Hepatocyte (in vitro differentiated cells): ENCODE results near the gene TENM4. TPM values are rescaled to one million over a fixed set of nuclear protein-coding genes. Genes with fewer than 3 reads are reported as not detected.

ENCODE experiments used
- DNase-seq: peaks from one replicate; pipeline ENCODE4 v3.0.0-alpha.2; 2016; ENCODE audit warnings: low spot score
- H2AFZ ChIP-seq: fragments of 200-600 bp; sonication (generic); 2 replicates; pipeline ENCODE4 v1.6.0; 2016; ENCODE audit warnings: antibody characterized with exemption, mild to moderate bottlenecking
- H3K27ac ChIP-seq: fragments of 200-600 bp; sonication (generic); 2 replicates; pipeline ENCODE4 v1.5.1; 2016; ENCODE audit warnings: mild to moderate bottlenecking
- H3K27me3 ChIP-seq: fragments of 200-600 bp; sonication (generic); 2 replicates; pipeline ENCODE4 v1.6.1; 2016
- H3K36me3 ChIP-seq: fragments of 200-600 bp; sonication (generic); replicated peaks from 2 replicates; pipeline ENCODE4 v1.5.1; 2016; ENCODE audit warnings: low read depth; ENCODE audit not compliant: insufficient read depth
- H3K4me1 ChIP-seq: fragments of 200-600 bp; sonication (generic); 2 replicates; pipeline ENCODE4 v1.5.1; 2016; ENCODE audit warnings: mild to moderate bottlenecking, moderate library complexity; ENCODE audit not compliant: insufficient read depth
- H3K4me2 ChIP-seq: fragments of 200-600 bp; sonication (generic); 2 replicates; pipeline ENCODE4 v1.6.0; 2016
- H3K4me3 ChIP-seq: fragments of 200-600 bp; sonication (generic); 2 replicates; pipeline ENCODE4 v1.5.1; 2016; ENCODE audit warnings: mild to moderate bottlenecking
- H3K79me2 ChIP-seq: fragments of 200-600 bp; sonication (generic); 2 replicates; pipeline ENCODE4 v1.6.0; 2017; ENCODE audit warnings: mild to moderate bottlenecking
- H3K9me2 ChIP-seq: fragments of 200-600 bp; sonication (generic); replicated peaks from 2 replicates; pipeline ENCODE4 v1.6.0; 2017; ENCODE audit warnings: mild to moderate bottlenecking; ENCODE audit not compliant: insufficient read depth
- H3K9me3 ChIP-seq: fragments of 200-600 bp; sonication (generic); 2 replicates; pipeline ENCODE4 v1.5.1; 2016; ENCODE audit warnings: low read depth, mild to moderate bottlenecking
- H4K20me1 ChIP-seq: fragments of 200-600 bp; sonication (generic); 2 replicates; pipeline ENCODE4 v1.6.0; 2016; ENCODE audit warnings: mild to moderate bottlenecking; ENCODE audit not compliant: insufficient read depth, poor library complexity, severe bottlenecking
- CTCF ChIP-seq: fragments of 200-600 bp; sonication (generic); IDR thresholded peaks from 2 replicates; pipeline ENCODE4 v1.5.1; 2016; ENCODE audit warnings: antibody characterized with exemption, mild to moderate bottlenecking; ENCODE audit not compliant: poor library complexity
- EZH2 ChIP-seq: fragments of 200-600 bp; sonication (generic); IDR thresholded peaks from 2 replicates; pipeline ENCODE4 v1.6.1; 2016; ENCODE audit warnings: antibody characterized with exemption, mild to moderate bottlenecking, borderline replicate concordance
- EZH2phosphoT487 ChIP-seq: fragments of 200-600 bp; sonication (generic); IDR thresholded peaks from one replicate; pipeline ENCODE4 v1.6.1; 2018; ENCODE audit warnings: antibody characterized with exemption, mild to moderate bottlenecking, low read depth, moderate library complexity; ENCODE audit not compliant: unreplicated experiment, severe bottlenecking
- WGBS: methylation state at CpG from one replicate; pipeline ENCODE4 v1.1.6; 2016; ENCODE audit warnings: low lambda C conversion rate; ENCODE audit errors: missing lambda C conversion rate; 5-methylcytosine and 5-hydroxymethylcytosine counted together
- microRNA counts: library from miRNA; unstranded; fragments of <30 nt; microRNA quantifications from one replicate; lab custom pipeline; 2017
- microRNA-seq: library from miRNA; unstranded; fragments of <30 nt; microRNA quantifications from one replicate; pipeline ENCODE4, GENCODE V29; 2017
- polyA plus RNA-seq: library from polyadenylated mRNA; unstranded; fragments of >200 nt; fragmentation: Nextera tagmentation; extraction: Ambion mirVana; gene quantifications from 2 replicates; pipeline ENCODE4 v1.2.1, GENCODE V29; 2016
- small RNA-seq: library from RNA; depleted of rRNA; stranded (forward); fragments of <200 nt; gene quantifications from one replicate; pipeline ENCODE3, GENCODE V24; 2014
- total RNA-seq: library from RNA; depleted of rRNA; stranded (reverse); fragments of >200 nt; gene quantifications from 2 replicates; pipeline ENCODE4 v1.2.3, GENCODE V29; 2014

Gene TENM4
- total and polyA plus RNA-seq, 2 experiments from 2014 or later, result 18.4 to 18.7 TPM

- WGBS, result 89% methylated on average over 7 of the region's 7 CpGs
- no peak overlapping the region for H2AFZ ChIP-seq
- TF ChIP-seq EZH2phosphoT487, result no peak
- no peak for TF ChIP-seq CTCF
- no peak for TF ChIP-seq EZH2
Observed at GRCh38 chr11:78605296-78605695, 835.5 kb downstream of the TENM4 start.

DNA sequence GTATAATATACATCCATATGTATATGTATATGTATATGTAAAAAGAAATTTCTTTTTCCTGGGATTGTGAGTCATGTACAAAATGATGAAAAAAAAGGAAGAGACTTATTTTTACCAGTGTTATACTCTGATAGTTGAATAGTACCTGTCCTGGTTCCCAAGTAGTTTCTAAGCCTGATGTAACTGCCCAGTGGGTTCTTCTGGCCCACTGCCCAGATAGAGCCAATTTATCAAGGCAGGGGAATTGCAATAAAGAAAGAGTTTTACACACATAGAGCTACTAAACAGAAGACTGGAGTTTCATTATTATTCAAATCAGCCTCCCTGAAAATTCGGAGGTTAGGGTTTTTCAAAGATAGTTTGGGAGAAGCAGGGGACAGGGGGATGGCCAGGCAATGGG is 837.0 kb downstream of the TENM4 start:
- Histone ChIP-seq H3K9me2 (no peaks in the 10 kb centered on the region), H3K27ac (no peak overlapping the region), H3K27me3 (no peaks in the 10 kb centered on the region), H4K20me1 (no peaks in the 10 kb centered on the region), H3K4me2 (no peak overlapping the region), H2AFZ (no peak overlapping the region), H3K4me1 (no peaks in the 10 kb centered on the region), H3K79me2 (no peaks in the 10 kb centered on the region), H3K4me3 (no peak overlapping the region), H3K9me3 (no peaks in the 10 kb centered on the region), H3K36me3 (no peaks in the 10 kb centered on the region)
- 68% methylated on average over 1 of the region's 1 CpG for WGBS
- TF ChIP-seq CTCF (no peak), EZH2 (no peak), EZH2phosphoT487 (no peak)
- DNase-seq, result no peak

More at GRCh38 chr11:78605296-78605695, 835.5 kb downstream of the TENM4 start:
- H3K4me3 ChIP-seq, result no peak overlapping the region
- no peaks in the 10 kb centered on the region for H3K36me3 ChIP-seq
- H3K27me3 ChIP-seq, result no peaks in the 10 kb centered on the region
- no peaks in the 10 kb centered on the region for H3K79me2 ChIP-seq
- H3K27ac ChIP-seq, result no peak overlapping the region
- H3K9me3 ChIP-seq, result no peaks in the 10 kb centered on the region
- H3K4me2 ChIP-seq, result no peak overlapping the region
- H3K9me2 ChIP-seq, result no peaks in the 10 kb centered on the region
- no peaks in the 10 kb centered on the region for H3K4me1 ChIP-seq
- no peaks in the 10 kb centered on the region for H4K20me1 ChIP-seq
- DNase-seq, result no peak

MicroRNAs within 50 kb of the gene (microRNA counts, 767-probe panel; counts per million panel counts)
- microRNA hsa-miR-708-5p (lab: Ali Mortazavi, UCI), result not detected

Small RNA genes lying within 50 kb of the gene (microRNA-seq; reads per million reads assigned to microRNA genes)
- gene MIR5579 (1.8 reads per million), gene MIR708 (3,091 reads per million, percentile 87 among the genes with 10 or more reads in this experiment)

Small RNA genes lying within 50 kb of the gene (small RNA-seq; reads per million reads assigned to genes)
- not detected for gene MIR5579
- 28.5 reads per million, percentile 96 among the genes with 10 or more reads in this experiment for gene MIR708
